WI38 (cell line): ENCODE measurements around the gene MINDY4.

Experiments used
- H3K4me3 ChIP-seq: 2 replicates; pipeline ENCODE4 v1.5.1; 2011; ENCODE audit warnings: low read depth, mild to moderate bottlenecking, control low read depth, low read length
- TF ChIP-seq, protein P1 (sequence below): IDR thresholded peaks from 2 replicates; pipeline ENCODE4 v1.5.1; 2012; ENCODE audit warnings: low read depth, mild to moderate bottlenecking, control low read depth, low read length

The MINDY4 gene

DNA sequence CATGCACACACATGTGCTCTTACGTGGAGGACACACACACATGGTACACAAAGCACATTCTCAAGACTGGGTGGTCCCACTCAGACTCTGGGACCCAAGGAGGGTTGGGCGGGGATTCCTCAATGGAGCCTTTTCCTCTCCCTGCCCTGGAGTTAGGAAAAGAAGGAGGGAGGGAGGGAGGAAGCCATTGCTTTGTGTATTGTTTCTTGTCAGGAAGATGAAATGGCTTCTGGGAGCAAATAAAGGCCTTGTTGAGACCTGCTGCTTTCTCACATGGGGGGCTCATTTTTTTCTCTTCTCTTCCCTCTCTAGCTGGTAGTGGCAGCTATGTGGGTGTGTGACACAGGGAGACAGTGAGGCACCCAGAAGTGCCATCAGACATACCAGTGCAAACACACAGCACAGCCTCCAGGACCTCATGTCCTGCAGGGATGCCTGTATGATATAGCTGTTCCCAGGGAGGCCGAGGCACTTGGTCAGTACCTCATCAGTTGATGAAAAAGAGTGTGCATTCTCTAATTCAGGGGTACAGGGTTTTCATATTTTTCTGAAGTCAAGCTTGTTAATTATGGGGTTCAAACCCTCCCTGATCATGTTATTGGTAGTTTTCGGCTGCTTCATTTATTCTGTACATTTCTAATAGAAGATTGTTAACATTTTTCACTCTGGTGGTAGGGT, 146.1 kb downstream of the MINDY4 start:
- TF ChIP-seq, protein P1, sequence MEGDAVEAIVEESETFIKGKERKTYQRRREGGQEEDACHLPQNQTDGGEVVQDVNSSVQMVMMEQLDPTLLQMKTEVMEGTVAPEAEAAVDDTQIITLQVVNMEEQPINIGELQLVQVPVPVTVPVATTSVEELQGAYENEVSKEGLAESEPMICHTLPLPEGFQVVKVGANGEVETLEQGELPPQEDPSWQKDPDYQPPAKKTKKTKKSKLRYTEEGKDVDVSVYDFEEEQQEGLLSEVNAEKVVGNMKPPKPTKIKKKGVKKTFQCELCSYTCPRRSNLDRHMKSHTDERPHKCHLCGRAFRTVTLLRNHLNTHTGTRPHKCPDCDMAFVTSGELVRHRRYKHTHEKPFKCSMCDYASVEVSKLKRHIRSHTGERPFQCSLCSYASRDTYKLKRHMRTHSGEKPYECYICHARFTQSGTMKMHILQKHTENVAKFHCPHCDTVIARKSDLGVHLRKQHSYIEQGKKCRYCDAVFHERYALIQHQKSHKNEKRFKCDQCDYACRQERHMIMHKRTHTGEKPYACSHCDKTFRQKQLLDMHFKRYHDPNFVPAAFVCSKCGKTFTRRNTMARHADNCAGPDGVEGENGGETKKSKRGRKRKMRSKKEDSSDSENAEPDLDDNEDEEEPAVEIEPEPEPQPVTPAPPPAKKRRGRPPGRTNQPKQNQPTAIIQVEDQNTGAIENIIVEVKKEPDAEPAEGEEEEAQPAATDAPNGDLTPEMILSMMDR, result no peak
- H3K4me3 ChIP-seq, result no peak overlapping the region

DNA sequence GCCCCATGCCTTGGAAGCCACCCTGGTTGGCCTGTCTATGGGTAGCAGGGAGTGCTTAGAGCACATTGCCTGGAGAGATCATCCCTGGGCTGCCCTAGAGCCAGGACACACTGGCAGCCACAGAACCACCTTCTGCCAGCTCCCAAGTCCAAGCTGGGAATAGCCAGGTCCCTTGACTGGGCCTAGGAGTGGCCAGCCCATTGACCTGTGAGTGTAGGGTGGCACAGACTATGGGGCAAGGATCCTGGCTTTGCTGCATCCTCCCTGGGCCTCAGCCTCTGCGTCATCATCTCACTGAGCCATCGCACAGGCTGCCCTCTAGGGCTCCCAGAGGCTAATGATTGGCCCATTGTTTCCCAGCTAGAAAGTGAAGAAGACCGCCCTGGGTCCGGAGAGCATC, 147.5 kb downstream of the MINDY4 start:
- H3K4me3 ChIP-seq, result no peak overlapping the region
- TF ChIP-seq, protein P1, result no peak

DNA sequence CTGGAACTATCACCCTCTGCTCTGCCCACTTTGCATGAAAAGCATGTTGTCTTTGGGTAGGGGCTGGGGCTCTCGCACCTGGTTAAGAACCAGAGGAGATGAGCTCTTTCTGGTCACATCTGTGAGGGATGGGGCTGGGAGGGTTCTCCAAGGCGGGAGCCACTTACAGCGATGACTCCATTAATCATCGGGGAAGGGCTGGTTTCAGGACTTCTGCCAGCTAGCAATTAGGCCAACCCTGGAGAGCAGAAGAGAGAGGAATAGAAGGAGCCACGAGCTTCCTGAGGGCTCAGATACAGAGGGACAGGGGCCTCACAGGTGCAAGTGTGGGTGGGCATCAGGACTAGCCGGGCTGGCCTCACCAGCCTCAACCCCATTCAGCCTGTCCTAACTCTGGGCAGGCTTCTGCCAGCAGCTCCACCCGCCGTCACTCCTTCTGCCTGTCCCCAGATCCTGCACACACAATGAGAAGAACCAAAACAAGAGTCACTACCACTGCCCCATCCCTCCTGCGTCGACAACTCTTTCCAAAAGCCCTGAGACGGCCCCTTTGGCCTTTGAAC, 148.9 kb downstream of the MINDY4 start:
- TF ChIP-seq, protein P1, result no peak
- no peak overlapping the region for H3K4me3 ChIP-seq

DNA sequence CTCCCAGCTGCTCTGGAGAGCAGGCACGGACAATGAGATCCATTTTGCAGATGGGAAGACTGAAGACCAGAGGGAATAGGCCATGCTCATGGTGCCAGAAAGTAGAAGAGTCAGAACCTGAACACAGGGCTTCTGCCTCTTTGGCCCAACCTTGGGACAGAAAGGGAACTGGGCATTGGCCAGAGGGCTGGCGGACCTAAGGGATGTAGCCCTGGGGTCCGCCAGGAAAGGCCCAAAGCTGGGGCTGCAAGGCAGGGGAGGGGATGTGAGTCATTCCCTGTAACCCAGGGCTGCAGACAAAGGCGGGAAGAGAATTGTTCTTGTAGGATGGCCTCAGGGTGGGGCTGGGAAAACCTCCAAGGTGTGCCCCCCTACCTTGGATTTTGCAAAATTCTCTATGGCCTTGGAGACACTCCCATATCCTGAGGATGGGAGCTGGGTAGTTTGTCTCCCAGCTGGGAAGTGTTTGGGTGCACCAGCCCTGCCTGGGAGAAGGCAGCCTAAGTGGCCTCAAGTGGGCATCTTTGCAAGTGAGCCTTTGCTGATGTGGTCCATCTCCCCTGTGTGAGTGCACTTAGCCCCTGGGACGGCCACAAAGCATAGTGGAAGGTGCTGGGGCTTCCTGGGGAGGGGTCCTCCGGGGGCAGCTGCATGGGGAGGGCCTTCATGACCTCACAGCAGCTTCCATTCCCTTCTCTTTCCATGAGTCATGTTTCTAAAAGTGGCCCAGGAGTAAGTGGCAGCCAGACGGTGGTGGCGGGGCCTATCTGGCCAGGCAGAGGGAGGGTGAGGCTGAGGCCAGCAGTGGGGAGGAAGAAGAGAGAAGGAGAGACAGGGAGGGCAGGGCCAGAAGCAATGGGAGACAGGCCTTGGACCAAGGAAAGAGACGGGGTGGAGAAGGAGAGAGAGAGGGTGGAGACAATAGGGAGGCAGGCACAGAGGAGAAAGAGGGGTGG, 149.6 kb downstream of the MINDY4 start:
- no peak overlapping the region for H3K4me3 ChIP-seq
- TF ChIP-seq, protein P1, result no peak

DNA sequence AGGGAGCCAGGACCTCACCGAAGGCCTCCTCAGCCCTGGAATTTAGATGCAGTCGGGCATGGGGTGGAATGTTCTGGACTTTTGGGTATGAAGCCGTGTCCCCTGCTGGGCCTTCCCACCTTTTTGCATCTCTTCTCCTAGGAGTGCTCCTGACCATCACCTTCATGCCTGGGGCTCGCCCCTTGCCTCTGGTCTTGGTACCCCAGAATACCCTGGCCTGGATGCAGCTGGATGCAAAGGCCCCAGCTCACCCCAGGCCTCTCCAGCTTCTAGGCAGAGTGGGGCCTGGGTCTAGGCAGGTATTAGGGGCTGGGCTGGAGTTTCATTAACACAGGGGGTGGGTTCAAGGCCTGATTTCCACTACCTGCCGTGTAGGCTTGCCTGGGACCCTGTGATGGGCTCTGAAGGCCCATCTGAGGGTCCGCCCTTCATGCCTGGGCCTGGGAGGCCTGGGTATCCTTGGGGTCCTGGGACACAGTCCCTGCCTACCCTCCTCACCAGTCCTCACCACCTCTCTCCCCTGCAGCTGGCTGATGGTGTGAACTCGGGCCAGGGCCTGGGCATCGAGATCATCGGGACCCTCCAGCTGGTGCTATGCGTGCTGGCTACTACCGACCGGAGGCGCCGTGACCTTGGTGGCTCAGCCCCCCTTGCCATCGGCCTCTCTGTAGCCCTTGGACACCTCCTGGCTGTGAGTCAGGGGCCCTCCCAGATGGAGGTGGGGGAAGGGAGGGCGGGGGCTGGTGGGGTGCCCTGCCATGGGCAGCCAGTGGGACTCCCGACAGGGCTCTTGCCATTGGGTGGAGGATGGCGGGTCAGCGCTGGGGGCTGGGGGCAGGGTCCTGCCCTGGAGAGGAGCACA, 150.6 kb downstream of the MINDY4 start:
- TF ChIP-seq, protein P1, result no peak
- no peak overlapping the region for H3K4me3 ChIP-seq

DNA sequence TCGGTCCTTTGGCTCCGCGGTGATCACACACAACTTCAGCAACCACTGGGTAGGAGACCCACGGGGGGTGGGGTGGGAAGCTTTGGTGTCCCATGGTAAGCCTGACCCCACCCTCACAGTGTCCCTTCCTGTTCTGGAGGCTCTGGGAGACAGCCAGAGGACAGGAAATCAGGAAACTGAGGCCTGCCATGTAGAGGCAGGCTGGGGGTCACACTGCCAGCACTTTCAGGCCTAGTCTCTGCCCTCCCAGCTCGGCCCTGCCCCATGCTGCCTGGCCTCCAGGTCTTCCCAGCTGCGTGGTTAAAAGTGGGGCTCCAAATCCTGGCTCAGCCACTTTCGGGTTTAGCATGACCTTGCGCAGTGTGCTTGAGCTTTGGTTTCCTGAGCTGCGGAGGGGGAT, 151.4 kb downstream of the MINDY4 start:
- TF ChIP-seq, protein P1, result no peak
- no peak overlapping the region for H3K4me3 ChIP-seq
